Activated naive CD4-positive, alpha-beta T cell treated with anti-CD3 and anti-CD28 coated beads, Interleukin-2, amount 50 U/mL, for 16 hours (primary cell): ENCODE results near the gene ERCC4.

Experiments
- DNase-seq: peaks from one replicate; pipeline ENCODE4 v3.0.0-alpha.2; 2020

ERCC4 gene

DNA sequence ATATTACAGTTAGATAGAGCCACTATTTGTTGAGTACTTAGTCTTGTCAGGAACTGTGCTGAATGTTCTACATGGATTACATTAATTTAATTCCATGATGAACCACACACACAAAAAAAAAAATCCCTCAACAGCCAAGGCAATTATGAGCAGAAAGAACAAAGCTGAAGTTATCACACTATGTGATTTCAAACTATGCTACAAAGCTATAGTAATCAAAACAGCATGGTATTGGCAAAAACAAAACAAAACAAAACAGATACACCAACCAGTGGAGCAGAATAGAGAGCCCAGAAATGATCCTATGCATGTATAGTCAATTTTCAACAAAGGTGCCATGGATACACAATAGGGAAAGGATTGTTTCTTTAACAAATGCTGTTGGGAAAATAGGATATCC lies 8.1 kb upstream of the ERCC4 start:
- DNase-seq, result no peak

DNA sequence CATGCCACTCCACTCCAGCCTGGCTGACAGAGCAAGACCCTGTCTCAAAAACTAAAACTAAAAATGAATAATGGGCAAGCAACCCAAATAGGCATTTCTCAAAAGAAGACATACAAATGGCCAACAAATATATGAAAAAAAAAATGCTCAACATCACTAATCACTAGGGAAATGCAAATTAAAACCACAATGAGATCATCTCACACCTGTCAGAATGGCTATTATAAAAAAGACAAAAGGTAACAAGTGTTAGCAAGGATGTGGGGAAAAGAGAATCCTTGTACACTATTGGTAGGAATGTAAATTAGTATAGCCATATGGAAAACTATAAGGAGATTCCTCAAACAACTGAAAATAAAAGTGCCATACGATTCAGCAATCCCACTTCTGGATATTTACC lies 7.1 kb upstream of the ERCC4 start:
- DNase-seq, result no peak

DNA sequence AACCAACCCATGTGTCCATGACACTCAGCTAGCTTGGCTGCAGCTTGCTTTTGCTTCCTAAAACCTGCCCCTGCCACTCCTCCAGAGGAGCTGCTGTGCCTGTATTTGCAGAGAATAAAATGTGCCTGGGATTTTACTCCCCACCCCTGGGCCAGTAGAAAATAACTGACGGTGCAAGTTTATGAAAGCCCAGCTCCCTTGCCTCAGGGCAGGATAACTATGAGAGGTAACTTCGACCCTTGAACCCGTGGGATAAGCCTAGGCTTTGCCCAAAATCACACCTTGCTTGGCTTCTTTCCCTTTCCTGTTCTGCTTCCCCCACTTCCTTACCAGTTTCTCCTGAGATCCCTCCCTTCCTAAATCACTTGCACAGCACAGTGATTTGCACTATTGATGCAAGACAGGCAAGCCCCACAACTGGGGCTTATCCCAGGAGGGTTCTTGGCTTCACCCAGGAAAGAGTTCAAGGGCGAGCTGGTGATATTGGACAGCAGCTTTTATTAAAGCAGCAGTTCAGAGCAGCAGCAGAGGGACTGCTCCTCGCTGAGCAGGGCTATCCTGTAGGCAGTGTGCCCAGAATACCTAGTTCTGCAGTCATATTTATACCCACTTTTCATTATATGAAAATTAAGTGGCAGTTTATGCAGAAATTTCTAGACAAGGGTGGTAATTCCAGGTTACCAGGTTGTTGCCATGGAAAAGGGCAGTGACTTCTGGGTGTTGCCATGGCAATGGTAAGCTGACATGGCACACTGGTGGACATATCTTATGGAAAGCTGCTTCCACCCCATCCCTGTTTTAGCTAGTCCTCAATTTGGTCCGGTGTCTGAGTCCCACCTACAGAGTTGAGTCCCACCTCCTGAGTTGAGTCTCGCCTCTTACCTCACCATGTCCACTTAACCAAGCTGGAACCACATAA lies 6.3 kb upstream of the ERCC4 start:
- no peak for DNase-seq

DNA sequence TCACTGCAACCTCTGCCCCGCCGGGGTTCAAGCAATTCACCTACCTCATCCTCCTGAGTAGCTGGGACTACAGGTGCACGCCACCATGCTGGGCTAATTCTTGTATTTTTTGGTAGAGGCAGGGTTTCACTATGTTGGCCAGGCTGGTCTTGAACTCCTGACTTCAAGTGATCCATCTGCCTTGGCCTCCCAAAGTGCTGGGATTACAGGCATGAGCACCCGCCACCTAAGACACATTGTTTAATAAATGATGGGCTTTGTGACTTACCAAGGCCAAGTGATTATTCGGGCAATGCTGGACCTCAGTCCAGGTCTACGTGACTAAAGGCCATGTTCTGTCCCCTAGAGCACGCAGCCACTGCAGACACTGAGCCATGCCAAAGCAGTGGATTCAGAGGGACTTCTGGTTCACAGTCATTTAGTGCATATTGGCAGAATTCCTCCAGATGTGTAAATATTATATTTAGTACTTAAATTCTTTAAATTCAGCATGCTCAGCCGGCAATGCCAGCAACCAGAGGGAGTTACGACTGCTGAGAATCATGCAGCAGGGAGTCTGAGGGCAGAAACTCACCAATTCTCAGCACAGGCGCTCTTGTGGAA lies 4.8 kb upstream of the ERCC4 start:
- no peak for DNase-seq

DNA sequence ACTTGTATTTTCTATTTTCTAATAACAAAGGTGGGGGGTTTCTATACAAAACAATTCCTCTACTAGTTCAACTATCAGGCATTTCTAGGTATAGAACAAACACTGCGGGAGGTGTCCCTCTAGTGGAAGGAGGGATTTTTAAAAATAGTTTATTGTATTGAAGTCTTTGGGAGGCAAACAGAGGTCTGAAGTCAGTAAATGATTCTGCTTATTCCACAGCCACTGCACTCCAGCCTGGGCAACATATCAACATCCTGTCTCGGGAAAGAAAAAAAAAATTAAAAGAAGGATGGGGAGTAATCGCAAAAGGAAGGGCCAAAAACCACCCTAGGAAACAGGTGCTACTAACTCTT lies 648 bp upstream of the ERCC4 start:
- DNase-seq, result peak; percentile 14

DNA sequence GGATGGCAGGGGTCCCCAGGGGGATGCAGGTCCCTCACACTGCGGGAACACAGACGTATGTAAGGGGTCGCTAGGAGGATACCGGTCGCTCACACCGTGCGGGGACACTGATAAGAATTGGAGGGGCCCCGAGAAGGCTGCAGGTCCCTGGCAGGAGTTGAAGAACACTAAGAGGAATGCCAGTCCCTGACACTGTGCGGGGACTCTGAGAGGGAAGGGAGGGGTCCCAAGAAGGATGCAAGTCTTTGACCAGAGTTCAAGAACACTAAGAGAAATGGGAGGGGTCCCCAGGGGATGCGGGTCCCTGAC lies 510 bp downstream of the ERCC4 start:
- no peak for DNase-seq

DNA sequence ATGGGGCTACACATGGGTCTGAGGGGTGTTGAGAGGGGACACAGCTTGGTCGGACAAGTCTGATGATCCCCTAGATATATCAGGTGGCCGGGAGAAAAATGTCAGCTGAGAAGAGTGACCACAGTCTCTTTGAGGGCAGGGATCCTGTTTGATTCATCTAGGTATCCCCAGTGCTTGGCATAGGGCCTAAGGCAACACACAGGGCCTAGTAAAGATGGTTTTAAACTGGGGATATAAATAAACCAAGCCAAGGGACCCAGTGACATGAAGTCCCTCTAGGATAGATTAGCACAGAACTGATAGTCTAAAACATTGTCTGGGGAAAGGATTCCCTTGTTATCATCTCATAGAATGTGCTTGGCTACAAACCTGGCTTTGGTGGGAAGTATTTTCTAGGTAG lies 1.4 kb downstream of the ERCC4 start:
- DNase-seq, result no peak

DNA sequence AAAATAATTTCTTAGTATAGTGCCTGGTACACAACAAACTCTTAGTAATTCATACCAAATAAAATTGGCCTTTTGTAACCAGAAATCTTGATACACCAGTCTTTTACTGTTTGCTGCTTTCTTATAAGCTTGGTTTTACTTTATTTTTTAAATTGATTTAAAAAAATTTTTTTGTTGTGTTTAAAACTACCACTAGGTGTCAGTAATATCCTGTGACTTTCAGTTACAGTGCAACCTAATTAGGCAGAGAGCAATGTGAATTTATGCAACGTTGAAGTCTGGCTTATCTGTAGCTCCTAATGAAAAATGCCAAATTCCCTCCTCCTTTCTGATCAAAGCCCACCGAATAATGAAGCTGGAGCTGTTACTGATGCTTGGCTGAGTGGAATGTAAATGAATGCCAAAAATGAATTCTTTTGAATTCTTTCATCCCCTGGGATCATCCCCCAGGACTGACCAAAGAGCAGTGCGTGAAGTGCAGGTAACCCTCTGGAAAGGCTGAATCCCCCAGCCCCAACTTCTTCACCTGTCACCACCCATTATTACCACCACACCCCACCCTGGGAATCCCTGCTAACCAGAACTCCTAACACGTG lies 3.8 kb downstream of the ERCC4 start:
- DNase-seq, result no peak

DNA sequence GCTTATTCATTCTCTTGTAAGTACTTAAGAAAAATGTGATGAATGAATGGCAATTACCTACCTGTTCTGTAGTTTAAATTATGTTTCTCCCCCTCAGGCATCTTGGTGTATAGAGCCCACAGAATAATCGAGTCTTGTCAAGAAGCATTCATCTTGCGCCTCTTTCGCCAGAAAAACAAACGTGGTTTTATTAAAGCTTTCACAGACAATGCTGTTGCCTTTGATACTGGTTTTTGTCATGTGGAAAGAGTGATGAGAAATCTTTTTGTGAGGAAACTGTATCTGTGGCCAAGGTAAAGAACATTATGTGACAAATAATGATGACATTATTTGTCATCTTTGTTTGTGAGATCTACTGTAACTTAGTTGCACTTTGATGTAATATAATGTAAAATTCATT lies 6.5 kb downstream of the ERCC4 start:
- DNase-seq, result no peak

DNA sequence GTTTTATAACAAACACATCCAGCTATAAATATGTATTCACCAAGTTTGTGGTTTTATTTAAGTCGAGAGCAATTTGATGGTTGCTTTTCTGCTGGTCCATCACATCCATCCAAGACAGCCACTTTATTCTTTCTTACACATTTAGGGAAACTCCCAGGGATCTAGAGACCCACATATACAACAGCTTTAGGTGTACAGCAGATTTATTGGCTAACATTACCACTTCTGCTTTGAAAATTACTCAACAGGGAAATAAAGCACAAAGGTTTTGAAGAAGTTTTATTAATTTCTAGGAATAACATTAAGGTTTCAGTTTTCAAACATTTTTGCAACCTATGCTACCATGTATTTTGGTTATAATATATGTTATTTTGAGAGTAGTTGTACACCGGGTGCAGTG lies 6.9 kb downstream of the ERCC4 start:
- DNase-seq, result no peak

DNA sequence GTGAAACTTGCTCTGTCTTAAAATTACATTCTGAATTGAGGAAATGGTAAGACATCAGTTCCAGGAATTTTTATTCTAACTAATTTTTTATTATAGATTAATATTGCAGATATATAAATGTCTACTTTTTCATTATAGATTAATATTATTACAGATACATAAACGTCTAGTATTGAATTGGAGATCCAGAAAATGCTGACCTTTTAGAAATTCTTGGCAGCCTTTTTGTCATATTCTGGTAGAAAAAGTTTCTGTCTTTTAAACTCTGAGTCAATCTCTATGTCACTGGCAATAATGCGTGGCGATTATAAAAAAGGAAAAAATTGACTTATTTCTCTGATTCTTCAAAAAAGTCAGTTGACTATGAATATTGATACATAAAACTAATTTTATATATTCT lies 8.7 kb downstream of the ERCC4 start:
- DNase-seq, result no peak

DNA sequence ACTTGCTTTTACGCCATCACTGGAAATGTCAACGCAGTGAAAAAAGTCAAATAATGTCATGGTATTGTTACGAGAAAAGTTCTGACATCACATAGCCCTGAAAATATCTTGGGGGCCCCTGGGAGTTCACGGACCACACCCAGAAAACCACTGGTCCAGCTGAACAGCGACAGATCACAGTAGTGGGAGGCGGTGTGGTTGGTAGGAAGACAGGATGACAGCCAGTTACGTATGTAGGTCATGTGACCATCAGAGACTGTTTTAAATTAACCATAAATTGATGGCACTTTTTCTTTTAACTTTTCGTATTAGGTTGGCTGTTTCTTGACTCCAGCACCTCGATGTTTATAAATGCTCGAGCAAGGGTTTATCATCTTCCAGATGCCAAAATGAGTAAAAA lies 11.9 kb downstream of the ERCC4 start:
- DNase-seq, result no peak

DNA sequence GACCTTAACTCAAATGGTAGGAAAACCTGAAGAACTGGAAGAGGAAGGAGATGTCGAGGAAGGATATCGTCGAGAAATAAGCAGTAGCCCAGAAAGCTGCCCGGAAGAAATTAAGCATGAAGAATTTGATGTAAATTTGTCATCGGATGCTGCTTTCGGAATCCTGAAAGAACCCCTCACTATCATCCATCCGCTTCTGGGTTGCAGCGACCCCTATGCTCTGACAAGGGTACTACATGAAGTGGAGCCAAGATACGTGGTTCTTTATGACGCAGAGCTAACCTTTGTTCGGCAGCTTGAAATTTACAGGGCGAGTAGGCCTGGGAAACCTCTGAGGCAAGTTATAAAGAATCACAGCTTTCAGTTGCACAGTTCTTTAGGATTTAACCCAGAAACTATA lies 15.5 kb downstream of the ERCC4 start:
- DNase-seq, result no peak

DNA sequence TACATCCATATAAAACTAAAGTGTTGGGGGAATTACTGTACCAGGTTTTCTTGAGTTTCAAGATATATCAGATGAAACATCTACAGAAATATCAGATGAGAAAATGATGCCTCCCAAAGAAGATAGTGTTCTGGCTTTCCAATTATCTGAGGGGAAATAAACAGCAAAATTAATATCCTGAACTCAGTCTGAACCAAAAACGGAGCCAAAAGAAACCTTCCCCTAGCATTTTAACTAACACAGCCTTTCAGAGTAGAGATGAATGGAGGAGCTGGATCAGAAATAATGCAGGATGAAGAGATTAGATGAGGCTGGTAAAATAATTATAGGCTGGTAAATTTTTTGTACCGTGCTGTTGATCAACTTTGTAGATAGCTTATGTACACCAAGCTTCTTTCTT lies 16.2 kb downstream of the ERCC4 start:
- DNase-seq, result no peak

DNA sequence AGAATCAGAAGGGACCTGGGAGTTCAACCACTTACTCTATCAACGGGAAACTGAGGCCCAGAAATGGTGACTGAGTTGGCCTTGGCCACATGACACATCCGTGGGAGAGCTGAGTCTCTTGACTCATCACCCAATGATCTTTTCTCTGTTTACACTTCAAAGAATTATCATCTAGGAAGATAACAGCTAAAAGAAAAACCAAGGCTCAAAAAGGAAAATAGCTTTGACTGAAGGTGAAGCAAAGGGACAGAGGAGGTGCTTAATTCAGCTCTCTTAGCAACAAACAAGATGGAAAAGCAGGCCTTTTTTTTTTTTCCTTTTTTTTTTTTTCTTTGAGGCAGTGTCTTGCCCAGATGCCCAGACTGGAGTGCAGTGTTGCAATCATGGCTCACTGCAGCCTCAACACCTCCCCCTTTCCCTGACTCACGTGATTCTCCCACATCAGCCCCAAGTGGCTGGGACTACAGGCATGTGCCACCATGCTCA lies 16.7 kb downstream of the ERCC4 start:
- no peak for DNase-seq

DNA sequence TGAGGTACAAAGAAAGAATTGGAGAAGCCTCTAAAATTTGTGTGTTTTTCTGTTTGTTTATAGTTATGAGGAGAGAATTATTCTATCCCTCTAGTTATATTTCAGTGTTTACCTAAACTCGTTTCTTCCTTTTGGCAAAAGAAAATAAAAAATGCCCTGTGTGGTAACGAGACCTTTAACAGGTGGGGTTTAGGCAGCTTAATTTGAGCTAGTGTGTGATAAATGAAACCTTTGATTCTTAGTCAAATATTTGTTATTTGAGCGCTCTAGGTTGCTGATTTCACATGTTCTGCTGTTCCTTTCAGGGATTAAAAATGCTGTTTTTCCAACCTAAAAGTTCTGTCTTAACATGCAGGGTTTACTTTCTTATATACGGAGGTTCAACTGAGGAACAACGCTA lies 17.5 kb downstream of the ERCC4 start:
- no peak for DNase-seq

DNA sequence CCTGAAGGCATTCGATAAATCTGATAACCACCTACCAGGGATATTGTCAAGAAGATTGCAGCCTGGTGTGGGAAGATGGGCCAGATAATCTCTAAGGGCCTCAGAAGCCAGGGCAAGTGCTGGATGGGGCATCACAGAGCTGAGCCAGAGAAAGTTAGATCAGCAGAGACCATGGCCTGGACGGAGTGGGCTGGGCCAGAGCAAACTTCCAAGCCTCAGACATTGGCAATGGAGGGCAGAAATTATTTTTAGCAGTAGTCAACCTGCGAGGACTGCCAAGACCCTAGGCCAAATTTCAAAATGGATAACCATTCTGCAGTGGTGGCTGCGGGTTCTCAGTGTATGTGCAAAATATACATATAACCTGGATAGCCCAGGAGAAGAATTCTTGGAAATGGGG lies 18.5 kb downstream of the ERCC4 start:
- DNase-seq, result no peak

DNA sequence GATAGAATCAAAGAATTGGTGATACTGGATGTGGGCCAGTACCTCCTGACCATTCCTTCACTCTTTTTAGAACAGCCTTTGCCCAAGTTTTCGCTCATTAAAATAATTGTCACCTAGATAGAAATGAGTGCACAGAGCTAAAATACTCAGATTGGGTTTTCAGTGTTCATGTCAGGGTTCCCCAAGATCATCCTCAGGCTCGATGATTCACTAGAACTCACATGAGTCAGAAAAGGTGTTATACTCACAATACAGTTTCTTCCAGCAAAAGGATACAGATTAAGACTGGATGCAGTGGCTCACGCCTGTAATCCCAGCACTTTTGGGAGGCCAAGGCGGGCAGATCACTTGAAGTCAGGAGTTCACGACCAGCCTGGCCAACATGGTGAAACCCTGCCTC lies 19.9 kb downstream of the ERCC4 start:
- no peak for DNase-seq

DNA sequence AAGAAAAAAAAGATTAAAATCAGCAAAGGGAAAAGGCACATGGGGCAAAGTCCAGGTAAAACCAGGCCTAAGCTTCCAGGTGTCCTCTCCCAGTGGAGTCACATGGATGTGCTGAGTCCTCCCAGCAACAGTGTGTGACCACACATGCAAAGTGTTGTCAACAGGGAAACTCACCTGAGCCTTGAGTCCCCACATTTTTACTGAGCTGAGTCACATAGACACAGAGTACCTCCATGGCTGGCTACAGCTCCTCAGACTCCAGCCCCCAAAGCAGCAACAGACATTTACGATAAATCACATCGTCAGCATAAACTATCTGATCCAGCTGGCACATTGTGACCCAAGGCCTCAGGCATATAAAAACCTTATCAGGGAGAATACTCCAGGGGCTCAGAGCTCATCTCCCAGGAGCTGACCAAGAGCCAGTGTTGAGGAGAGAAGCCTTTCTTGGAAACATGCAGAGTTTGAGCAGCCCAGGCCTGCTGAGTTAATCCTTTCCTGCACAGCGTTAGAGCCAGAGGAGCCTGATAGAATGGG lies 20.5 kb downstream of the ERCC4 start:
- no peak for DNase-seq

DNA sequence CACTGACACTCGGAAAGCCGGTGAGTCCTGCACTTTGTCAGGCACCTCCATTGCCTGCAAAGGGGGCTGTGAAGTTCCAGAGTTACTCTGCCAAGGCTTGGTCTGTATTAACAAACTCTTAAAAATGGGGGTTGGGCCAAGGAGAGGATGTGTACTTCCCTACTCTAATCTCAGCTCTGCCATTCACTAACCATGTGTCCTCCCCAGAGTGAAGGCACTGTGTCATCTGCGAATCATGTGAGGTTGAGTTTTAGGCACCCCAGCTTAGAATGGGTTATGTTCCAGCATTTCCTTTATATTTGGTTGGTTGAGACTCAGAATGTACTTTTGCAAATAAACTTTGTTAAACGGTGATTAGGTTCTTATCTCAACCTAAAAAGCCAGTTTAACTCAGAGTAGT lies 24.9 kb downstream of the ERCC4 start:
- no peak for DNase-seq

DNA sequence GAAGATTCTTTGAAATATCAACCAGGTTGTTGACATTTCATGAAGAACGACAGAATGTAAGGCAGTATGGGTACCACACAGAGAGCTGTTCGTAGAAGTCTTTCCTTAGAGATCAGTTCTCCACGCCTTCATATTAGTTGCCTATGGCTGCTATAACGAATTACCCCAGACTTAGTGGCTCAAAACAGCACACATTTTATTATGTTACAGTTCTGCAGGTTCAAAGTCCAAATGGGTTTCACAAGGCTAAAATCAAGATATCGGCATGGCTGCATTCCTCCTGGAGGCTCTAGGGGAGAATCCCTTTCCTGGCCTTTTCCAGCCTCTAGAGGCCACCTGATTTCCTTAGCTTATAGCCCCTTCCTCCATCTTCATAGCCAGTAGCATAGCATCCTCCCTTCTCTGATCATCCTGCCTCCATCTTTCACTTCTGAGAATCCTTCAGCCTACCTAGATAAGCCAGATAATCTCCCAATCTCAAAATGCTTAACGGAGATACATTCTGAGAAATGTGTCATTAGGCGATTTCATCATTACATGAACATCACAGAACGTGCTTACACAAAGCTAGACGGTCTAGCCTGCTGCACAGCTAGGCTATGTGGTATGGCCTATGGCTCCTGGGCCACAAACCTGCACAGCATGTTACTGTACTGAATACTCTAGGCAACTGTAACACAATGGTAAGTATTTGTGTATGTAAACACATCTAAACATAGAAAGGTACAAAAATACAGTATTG lies 26.0 kb downstream of the ERCC4 start:
- DNase-seq, result no peak

DNA sequence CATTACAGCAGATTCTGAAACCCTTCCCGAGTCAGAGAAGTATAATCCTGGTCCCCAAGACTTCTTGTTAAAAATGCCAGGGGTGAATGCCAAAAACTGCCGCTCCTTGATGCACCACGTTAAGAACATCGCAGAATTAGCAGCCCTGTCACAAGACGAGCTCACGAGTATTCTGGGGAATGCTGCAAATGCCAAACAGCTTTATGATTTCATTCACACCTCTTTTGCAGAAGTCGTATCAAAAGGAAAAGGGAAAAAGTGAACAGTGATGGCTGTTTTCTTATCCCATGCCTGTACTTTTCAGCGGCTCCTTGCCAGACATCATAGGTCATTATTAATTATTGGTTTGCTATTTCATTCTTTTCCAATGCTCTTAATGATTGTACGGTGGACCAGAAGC lies 28.1 kb downstream of the ERCC4 start:
- DNase-seq, result no peak

DNA sequence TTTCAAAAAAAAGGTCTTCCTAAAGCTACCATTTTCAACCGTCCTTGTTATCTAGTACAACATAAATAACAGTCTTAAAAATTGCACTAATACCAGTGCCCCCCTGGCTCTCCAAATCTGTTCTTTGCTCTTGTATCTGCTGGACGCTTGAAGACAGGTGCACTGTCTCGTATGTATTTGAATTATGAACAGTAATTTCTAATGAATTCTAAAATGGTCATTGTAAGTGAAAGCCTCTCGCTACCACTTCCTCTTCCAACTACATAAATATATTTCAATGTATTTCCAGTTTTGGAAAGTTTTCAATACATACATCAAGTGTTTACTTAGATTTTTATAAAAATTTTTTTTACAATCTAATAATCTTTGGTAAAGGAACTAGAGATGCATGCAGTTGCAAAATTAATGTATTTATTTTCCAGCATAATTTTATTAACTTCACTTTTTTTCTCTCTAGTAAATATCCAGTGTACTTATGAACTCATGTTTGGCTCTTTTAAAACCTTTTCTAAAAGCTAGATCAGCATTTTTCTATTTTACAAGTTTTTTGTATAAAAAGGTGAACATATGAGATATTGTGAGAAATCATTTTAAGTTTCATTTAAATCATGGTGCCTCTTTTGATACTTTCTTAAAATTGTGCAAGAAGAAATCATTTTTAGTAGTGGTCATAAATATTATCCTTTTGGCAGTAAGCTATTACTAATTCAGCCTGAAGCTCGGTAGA lies 31.0 kb downstream of the ERCC4 start:
- DNase-seq, result no peak
